Measurements from ENCODE around the gene EFHC2. TPM values are rescaled to one million over a fixed set of nuclear protein-coding genes. Genes with fewer than 3 reads are reported as not detected.

The EFHC2 gene, protein sequence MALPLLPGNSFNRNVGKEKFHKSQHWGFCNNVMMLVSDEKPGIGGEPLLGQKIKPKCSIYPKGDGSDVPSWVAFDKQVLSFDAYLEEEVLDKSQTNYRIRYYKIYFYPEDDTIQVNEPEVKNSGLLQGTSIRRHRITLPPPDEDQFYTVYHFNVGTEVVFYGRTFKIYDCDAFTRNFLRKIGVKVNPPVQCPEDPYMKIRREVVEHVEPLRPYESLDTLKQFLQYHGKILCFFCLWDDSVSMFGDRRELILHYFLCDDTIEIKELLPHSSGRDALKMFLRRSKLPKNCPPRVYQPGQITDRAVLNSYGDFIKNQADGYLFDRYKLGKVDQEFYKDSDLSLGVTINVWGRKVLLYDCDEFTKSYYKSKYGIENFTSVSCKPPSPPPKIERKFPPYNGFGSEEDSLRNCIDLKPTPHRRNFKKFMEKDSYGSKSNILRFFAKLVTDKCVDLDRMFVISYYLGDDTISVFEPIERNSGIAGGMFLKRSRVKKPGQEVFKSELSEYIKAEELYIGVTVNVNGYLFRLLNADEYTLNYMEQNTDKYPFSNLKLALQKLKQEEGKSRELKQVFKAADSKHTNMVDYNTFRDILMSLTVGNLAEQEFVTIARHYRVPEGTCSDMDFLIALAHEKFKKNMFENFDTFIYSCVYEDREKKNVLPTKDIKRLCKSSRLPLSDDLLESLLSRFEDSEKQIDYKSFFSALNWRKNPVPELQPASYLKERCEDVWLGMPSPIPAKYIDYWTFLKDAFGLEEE
- 0.17 to 0.30 TPM (median 0.24 TPM) in 5 replicates for total RNA-seq (2022; extraction: Qiagen RNA extraction)

GRCh38 chrX:44343412-44344141, at the start of gene EFHC2:
Gene EFHC2 (minus strand): TSS chrX:44343672. CDS start chrX:44343588, 84 bp downstream.

Other genes with a start within 250 kb of the EFHC2 start
- 22.4 to 25.1 TPM (median 24.1 TPM) in 5 replicates for gene FUNDC1, start 199.2 kb upstream of the EFHC2 start, total RNA-seq (2022; extraction: Qiagen RNA extraction)

All from A549 treated with AZD2906 at 1 μM for 4 hours (cell line).